Endodermal cell (in vitro differentiated cells): ENCODE measurements around the gene ZKSCAN1. TPM values are rescaled to one million over a fixed set of nuclear protein-coding genes. Genes with fewer than 3 reads are reported as not detected.
"Not testable (repeated sequence)": the region's sequence is repeated elsewhere in the genome, so short reads cannot be mapped to it uniquely, and the experiment has no call there.

Experiments
- DNase-seq: peaks from one replicate; pipeline ENCODE4 v3.0.0-alpha.2; 2017
- H3K27ac ChIP-seq: 2 replicates; pipeline ENCODE4 v1.5.1; 2013; ENCODE audit warnings: mild to moderate bottlenecking, low read depth, low read length, moderate library complexity
- H3K27me3 ChIP-seq: 2 replicates; pipeline ENCODE4 v1.6.1; 2013; ENCODE audit warnings: mild to moderate bottlenecking, low read length, moderate library complexity; ENCODE audit not compliant: insufficient read depth, control insufficient read depth, poor library complexity, severe bottlenecking
- H3K36me3 ChIP-seq: 2 replicates; pipeline ENCODE4 v1.7.0; 2013; ENCODE audit warnings: mild to moderate bottlenecking, low read length, moderate library complexity; ENCODE audit not compliant: control insufficient read depth, insufficient read depth
- H3K4me1 ChIP-seq: one replicate; pipeline ENCODE4 v1.7.0; 2013; ENCODE audit warnings: low read length; ENCODE audit not compliant: control insufficient read depth, insufficient read depth
- H3K4me3 ChIP-seq: 2 replicates; pipeline ENCODE4 v1.5.1; 2013; ENCODE audit warnings: mild to moderate bottlenecking, low read length, moderate library complexity
- H3K9ac ChIP-seq: 2 replicates; pipeline ENCODE4 v1.6.1; 2013; ENCODE audit warnings: mild to moderate bottlenecking, low read length, moderate library complexity; ENCODE audit not compliant: poor library complexity, severe bottlenecking; ENCODE audit errors: extremely low read depth
- H3K9me3 ChIP-seq: 2 replicates; pipeline ENCODE4 v1.6.1; 2013; ENCODE audit warnings: mild to moderate bottlenecking, low read length, moderate library complexity; ENCODE audit not compliant: control insufficient read depth
- H3K27ac Mint-ChIP-seq: 2 replicates; pipeline ENCODE4 v1.8.0; 2020; ENCODE audit warnings: mixed read lengths
- H3K27me3 Mint-ChIP-seq: 2 replicates; pipeline ENCODE4 v1.8.0; 2021; ENCODE audit warnings: mild to moderate bottlenecking, mixed read lengths; ENCODE audit not compliant: insufficient read depth
- H3K36me3 Mint-ChIP-seq: 2 replicates; pipeline ENCODE4 v1.8.0; 2020; ENCODE audit warnings: low read depth, mixed read lengths
- H3K4me1 Mint-ChIP-seq: 2 replicates; pipeline ENCODE4 v1.8.0; 2020; ENCODE audit warnings: mixed read lengths
- H3K4me3 Mint-ChIP-seq: 2 replicates; pipeline ENCODE4 v1.8.0; 2020; ENCODE audit warnings: mild to moderate bottlenecking, moderate library complexity, mixed read lengths
- H3K9me3 Mint-ChIP-seq: 2 replicates; pipeline ENCODE4 v1.8.0; 2020; ENCODE audit warnings: mild to moderate bottlenecking, mixed read lengths
- CTCF ChIP-seq: fragments of 200-600 bp; sonication (generic); conservative IDR thresholded peaks from 2 replicates; pipeline ENCODE4 v1.5.0; 2021; ENCODE audit warnings: antibody characterized with exemption, mild to moderate bottlenecking
- WGBS, 2 experiments: methylation state at CpG; one replicate each; pipeline versions ENCODE4 v1.1.5 to v1.1.7; 2013; ENCODE audit warnings: missing lambda C conversion rate in 2 of 2, mixed read lengths in 1 of 2; ENCODE audit not compliant: insufficient coverage in 1 of 2, insufficient read length in 1 of 2; 5-methylcytosine and 5-hydroxymethylcytosine counted together
- total RNA-seq, 2 donors: library from RNA; stranded (reverse); fragmentation: NEBNext Ultra II Directional in 1 of 2; extraction: Animal tissue kit (Norgen Biotek cat#: 25700) in 1 of 2; gene quantifications; 2 replicates in 1 of 2; 3 replicates in 1 of 2; pipeline ENCODE4 v1.2.1, GENCODE V29; 2021

Gene ZKSCAN1
- total RNA-seq, 2 donors from 2014 or later: 57.1 to 68.0 TPM

GRCh38 chr7:100007887-100008286 lies 7.5 kb upstream of the ZKSCAN1 start:
- no peak overlapping the region for H3K4me3 Mint-ChIP-seq
- H3K4me1 Mint-ChIP-seq: peaks cover 11% of the 10 kb centered on the region
- no peak for TF ChIP-seq CTCF
- WGBS, 2 experiments: 74% methylated on average over 3 of the region's 3 CpGs
- no peak overlapping the region for H3K27ac Mint-ChIP-seq
- Histone ChIP-seq H3K27me3 (no peaks in the 10 kb centered on the region), H3K4me1 (no peaks in the 10 kb centered on the region), H3K9ac (no peak overlapping the region), H3K9me3 (no peaks in the 10 kb centered on the region), H3K4me3 (no peak overlapping the region), H3K27ac (no peak overlapping the region), H3K36me3 (no peaks in the 10 kb centered on the region)
- DNase-seq: peak; percentile 59
- H3K36me3 Mint-ChIP-seq: no peaks in the 10 kb centered on the region
- H3K27me3 Mint-ChIP-seq: peaks cover 2% of the 10 kb centered on the region
- H3K9me3 Mint-ChIP-seq: no peaks in the 10 kb centered on the region

- Histone ChIP-seq H3K36me3 (no peaks in the 10 kb centered on the region), H3K9ac (no peak overlapping the region), H3K9me3 (no peaks in the 10 kb centered on the region), H3K4me1 (no peaks in the 10 kb centered on the region), H3K27ac (no peak overlapping the region), H3K4me3 (no peak overlapping the region), H3K27me3 (no peaks in the 10 kb centered on the region)
- Mint-ChIP-seq H3K27ac (no peak overlapping the region), H3K9me3 (no peaks in the 10 kb centered on the region), H3K36me3 (no peaks in the 10 kb centered on the region), H3K4me3 (no peak overlapping the region), H3K4me1 (peaks cover 9% of the 10 kb centered on the region), H3K27me3 (peaks cover 2% of the 10 kb centered on the region)
- TF ChIP-seq CTCF: no peak
- WGBS, 2 experiments: 92 to 94% methylated on average over 10 of the region's 10 CpGs
- no peak for DNase-seq
Observed at GRCh38 chr7:100008525-100008924, 6.9 kb upstream of the ZKSCAN1 start.

GRCh38 chr7:100009952-100010351 lies 5.4 kb upstream of the ZKSCAN1 start:
- H3K9me3 Mint-ChIP-seq, H3K9ac ChIP-seq, H3K9me3 ChIP-seq, H3K27ac Mint-ChIP-seq, H3K27me3 ChIP-seq, H3K27ac ChIP-seq, H3K4me3 Mint-ChIP-seq, DNase-seq, H3K36me3 ChIP-seq, H3K4me3 ChIP-seq, H3K4me1 ChIP-seq, H3K27me3 Mint-ChIP-seq, H3K36me3 Mint-ChIP-seq, H3K4me1 Mint-ChIP-seq: not testable (repeated sequence)
- WGBS, 2 experiments: 82 to 90% methylated on average over 6 to 8 of the region's 8 CpGs

- no peak overlapping the region for H3K27ac ChIP-seq
- H3K4me1 Mint-ChIP-seq: no peaks in the 10 kb centered on the region
- H3K36me3 Mint-ChIP-seq: no peaks in the 10 kb centered on the region
- H3K27me3 ChIP-seq: no peaks in the 10 kb centered on the region
- WGBS, 2 experiments: 92% methylated on average over 2 of the region's 2 CpGs; no CpG with 5 or more reads in 1 of the 2 experiments
- H3K36me3 ChIP-seq: no peaks in the 10 kb centered on the region
- no peak for TF ChIP-seq CTCF
- no peaks in the 10 kb centered on the region for H3K9me3 ChIP-seq
- no peak overlapping the region for H3K4me3 ChIP-seq
- H3K27me3 Mint-ChIP-seq: peaks cover 2% of the 10 kb centered on the region
- no peak for DNase-seq
- no peaks in the 10 kb centered on the region for H3K4me1 ChIP-seq
- H3K9me3 Mint-ChIP-seq: no peaks in the 10 kb centered on the region
- no peak overlapping the region for H3K9ac ChIP-seq
- no peak overlapping the region for H3K4me3 Mint-ChIP-seq
- no peak overlapping the region for H3K27ac Mint-ChIP-seq
Observed at GRCh38 chr7:100010901-100011300, 4.5 kb upstream of the ZKSCAN1 start.
